Measurements from ENCODE around the gene TBC1D8.

The TBC1D8 gene

GRCh38 chr2:101007415-101008345 is 143.5 kb downstream of the TBC1D8 start:
- no peak for DNase-seq (ENCODE audit: low read depth, low spot score)
- TF ChIP-seq, protein P1, sequence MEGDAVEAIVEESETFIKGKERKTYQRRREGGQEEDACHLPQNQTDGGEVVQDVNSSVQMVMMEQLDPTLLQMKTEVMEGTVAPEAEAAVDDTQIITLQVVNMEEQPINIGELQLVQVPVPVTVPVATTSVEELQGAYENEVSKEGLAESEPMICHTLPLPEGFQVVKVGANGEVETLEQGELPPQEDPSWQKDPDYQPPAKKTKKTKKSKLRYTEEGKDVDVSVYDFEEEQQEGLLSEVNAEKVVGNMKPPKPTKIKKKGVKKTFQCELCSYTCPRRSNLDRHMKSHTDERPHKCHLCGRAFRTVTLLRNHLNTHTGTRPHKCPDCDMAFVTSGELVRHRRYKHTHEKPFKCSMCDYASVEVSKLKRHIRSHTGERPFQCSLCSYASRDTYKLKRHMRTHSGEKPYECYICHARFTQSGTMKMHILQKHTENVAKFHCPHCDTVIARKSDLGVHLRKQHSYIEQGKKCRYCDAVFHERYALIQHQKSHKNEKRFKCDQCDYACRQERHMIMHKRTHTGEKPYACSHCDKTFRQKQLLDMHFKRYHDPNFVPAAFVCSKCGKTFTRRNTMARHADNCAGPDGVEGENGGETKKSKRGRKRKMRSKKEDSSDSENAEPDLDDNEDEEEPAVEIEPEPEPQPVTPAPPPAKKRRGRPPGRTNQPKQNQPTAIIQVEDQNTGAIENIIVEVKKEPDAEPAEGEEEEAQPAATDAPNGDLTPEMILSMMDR (IDR thresholded peaks at IDR 0.05; ENCODE audit: low read depth, low read length): no peak
- in situ Hi-C loops (cut with HindIII; ENCODE audit: low sequenced_read_pairs): no loop called here

GRCh38 chr2:101006065-101006715 is 145.0 kb downstream of the TBC1D8 start:
- in situ Hi-C loops (cut with HindIII; ENCODE audit: low sequenced_read_pairs): no loop called here
- TF ChIP-seq, protein P1 (IDR thresholded peaks at IDR 0.05; ENCODE audit: low read depth, low read length): no peak
- no peak for DNase-seq (ENCODE audit: low read depth, low spot score)
- no peak overlapping the region for H3K4me3 ChIP-seq (ENCODE audit: low read depth, low read length)

More at GRCh38 chr2:101007415-101008345, 143.5 kb downstream of the TBC1D8 start:
- H3K4me3 ChIP-seq (ENCODE audit: low read depth, low read length): no peak overlapping the region

- no peak overlapping the region for H3K4me3 ChIP-seq (ENCODE audit: low read depth, low read length)
- DNase-seq (ENCODE audit: low read depth, low spot score): no peak
- TF ChIP-seq, protein P1 (IDR thresholded peaks at IDR 0.05; ENCODE audit: low read depth, low read length): no peak
- in situ Hi-C loops (cut with HindIII; ENCODE audit: low sequenced_read_pairs): no loop called here
Observed at GRCh38 chr2:101004620-101005325, 146.4 kb downstream of the TBC1D8 start.

DNA sequence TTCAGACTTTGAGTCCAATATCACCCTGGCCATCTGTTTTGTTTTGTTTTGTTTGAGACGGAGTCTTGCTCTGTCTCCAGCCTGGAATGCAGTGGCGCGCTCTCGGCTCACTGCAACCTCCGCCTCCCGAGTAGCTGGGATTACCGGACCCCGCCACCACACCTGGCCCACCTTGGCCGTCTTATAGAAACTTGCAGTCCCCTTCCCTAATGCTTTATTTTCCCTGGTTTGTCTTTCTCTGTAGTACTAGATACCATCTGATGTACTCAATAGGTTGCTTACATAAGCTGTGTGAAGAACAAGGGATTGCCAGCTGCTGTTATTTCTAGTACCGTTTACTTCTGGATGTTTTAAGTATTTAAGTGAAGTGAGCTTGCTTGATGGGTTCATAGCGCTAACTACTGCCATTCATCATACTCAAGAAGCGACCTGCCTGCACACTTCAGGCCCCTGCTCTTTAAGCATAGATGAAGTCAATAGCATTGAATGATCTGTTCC is 147.9 kb downstream of the TBC1D8 start:
- DNase-seq (ENCODE audit: low read depth, low spot score): no peak
- H3K4me3 ChIP-seq (ENCODE audit: low read depth, low read length): peak overlapping the region; percentile 96
- in situ Hi-C loops (cut with HindIII; ENCODE audit: low sequenced_read_pairs): no loop called here
- TF ChIP-seq, protein P1 (IDR thresholded peaks at IDR 0.05; ENCODE audit: low read depth, low read length): no peak

DNA sequence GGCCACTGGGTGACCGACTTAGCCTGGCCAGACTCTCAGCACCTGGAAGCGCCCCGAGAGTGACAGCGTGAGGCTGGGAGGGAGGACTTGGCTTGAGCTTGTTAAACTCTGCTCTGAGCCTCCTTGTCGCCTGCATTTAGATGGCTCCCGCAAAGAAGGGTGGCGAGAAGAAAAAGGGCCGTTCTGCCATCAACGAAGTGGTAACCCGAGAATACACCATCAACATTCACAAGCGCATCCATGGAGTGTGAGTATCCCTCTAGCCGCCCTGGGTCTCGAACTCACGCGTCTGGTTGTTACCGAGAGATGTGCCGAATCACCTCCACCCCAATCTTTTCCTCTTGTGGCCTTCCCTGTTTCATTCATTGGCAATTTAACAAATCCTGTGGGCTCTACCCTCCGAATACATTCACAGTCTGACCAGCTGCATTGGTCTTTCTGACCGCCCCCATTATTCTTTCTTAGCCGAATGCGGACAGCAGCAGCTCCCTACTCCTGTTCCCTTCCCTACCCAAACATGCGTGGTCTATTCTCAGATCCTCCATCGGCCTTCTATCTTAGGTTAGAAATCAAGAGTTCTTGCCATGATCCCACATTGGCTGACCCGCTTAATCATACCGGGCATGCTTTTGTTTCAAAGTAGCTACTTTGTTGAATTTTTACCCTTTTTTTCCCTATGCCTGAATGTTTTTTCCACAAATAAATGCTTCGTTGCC is 148.5 kb downstream of the TBC1D8 start:
- in situ Hi-C loops (cut with HindIII; ENCODE audit: low sequenced_read_pairs): no loop called here
- peak; percentile 16 for DNase-seq (ENCODE audit: low read depth, low spot score)
- H3K4me3 ChIP-seq (ENCODE audit: low read depth, low read length): peak overlapping the region; percentile 96
- TF ChIP-seq, protein P1 (IDR thresholded peaks at IDR 0.05; ENCODE audit: low read depth, low read length): no peak

Measured in astrocyte of the spinal cord (primary cell).